RPMI7951 (cell line): ENCODE results near the gene DNHD1. TPM values are rescaled to one million over a fixed set of nuclear protein-coding genes. Genes with fewer than 3 reads are reported as not detected.
A peak's percentile ranks its signal among the peaks of the same experiment; 100 is the strongest.

Experiments used
- DNase-seq: peaks from one replicate; pipeline ENCODE4 v3.0.0-alpha.2; 2012; ENCODE audit warnings: low read depth
- total RNA-seq: library from RNA; depleted of rRNA; stranded (reverse); fragments of >200 nt; shearing (Covaris generic); gene quantifications from 2 replicates; pipeline ENCODE4 v1.2.3, GENCODE V29; 2014; rRNA removed

Gene DNHD1, protein sequence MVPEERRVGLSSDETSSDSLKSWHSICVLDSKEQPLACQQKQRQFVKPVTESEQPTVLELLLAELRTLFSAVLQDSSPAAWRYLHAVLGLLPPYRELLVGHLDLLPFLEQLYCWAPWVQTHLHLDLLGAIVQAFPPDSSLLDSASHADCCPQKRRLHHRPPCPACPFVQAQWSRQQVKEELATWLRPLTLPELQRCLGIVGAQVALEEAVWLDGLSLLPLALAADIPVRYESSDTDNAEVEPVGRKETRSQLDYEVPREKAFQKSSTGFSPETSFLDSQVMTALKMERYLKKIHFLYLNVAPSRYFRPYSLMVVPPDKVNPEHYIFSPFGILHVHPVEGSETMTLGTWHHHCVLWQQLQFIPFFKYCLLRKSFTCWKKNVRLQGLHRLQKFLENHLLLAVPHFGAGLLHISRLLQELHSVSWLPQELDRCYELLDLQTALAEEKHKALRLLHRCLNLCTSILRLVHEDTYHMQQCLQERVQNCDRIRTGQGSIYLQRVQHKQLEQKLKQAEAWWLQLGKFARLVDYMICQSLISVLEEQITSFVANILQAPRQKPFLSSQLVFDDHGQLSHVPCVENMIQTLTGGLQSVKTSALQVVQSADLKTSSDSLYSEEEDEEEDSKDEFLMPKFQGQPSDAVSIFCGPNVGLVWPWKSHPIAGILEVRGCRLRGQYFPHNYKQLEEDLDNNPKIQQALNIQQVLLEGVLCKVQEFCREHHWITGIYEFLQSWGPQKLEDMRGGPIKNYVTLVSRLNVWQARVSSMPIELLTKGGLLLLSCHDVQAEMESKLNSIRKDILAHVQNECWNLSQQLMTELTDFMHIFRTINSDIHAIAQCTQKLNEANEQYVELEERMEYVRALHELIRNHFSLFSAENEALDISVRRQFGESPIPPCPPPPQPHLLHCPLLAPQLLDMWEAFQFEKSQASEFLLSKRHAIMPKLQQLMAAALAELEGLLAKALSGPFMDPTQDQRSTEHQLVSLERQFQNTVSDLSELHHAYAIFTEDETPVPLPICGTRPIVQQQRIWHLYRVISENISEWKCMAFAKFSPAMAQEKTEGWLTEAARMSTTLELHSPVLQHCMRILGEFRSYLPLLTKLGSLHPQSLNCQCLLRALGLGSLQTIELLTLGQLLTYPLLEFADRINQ (N-terminal part only)
- 1.5 and 1.7 TPM in 2 replicates for total RNA-seq

DNA sequence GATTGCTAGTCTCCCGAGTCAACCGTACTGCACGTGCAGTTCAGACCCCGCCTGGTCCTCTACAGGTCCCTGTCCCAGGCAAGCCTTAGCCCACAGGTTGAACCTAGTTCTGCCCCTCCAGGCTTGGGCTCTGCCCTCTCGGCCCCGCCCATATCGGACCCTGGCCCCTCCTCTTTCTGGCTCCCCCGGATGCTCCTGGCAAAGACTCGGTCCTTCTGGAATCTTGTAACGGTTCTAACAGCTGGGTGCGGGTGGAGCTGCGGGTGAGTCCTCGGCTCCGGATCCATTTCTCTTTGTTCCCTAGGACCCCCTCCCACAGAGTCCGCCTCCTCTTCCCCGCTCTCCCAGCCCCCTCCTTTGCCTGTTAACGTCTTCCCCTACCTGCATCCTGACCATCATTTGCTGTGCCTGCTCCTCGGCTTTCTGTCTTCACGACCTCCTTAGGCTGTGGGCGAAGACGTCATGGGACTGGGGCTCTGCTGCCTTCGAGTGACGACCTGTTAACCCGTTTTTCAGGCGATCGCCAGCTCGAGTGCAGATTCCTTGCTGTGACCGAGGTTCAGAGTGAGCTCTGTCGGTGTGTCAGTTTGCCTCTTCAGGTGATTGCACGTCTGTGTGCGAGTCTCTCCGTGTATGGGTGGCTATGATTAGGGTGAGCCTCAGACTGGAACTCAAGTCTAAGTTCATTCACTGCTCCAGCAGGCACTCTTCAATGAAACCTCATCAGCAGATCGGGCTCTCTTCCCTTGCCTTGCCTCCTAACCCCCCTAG, at the start of gene DNHD1:
Gene DNHD1 (plus strand): TSS at position 212 of the 771 bp plus-strand sequence. CDS start 936 bp downstream, outside the sequence.
- DNase-seq: no peak

DNA sequence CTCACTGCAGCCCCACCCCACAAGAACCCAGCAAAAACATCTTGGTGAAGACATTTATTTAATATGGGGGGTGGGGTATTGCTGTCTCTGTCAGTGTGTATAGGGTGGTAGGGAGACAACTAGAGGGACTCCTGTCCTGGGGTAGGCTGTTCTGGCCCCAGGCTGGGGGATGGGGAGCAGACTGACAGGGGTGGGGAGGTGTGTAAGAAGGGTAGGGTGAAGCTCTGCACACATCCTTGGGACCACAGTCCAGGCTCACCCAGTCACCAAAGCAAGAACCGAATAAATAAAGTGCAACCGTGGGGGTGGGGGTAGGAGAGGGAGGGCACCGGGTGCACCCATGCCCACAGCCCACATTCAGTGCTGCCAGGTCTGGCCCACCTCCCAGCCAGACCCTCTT, 48.5 kb upstream of the DNHD1 start:
- DNase-seq: no peak

DNA sequence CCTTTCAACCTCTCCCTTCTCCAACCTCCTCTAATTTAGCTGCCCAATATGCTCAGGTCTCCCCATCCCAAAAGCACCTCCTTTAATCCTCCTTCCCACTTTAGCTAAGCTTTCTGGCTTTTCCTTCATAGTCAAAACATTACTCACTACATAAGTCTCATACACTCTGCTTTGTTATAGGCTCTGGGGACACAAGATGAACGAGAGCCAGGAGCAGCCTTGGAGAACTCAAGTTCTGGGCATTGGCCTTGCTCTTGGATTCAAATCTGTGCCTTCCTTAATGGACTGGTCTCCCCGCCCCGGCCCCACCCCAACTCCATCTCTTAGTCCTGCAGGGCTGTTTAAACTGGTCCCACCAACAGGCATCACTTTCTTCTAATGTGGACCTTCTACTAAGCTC, 44.9 kb upstream of the DNHD1 start:
- DNase-seq: no peak

DNA sequence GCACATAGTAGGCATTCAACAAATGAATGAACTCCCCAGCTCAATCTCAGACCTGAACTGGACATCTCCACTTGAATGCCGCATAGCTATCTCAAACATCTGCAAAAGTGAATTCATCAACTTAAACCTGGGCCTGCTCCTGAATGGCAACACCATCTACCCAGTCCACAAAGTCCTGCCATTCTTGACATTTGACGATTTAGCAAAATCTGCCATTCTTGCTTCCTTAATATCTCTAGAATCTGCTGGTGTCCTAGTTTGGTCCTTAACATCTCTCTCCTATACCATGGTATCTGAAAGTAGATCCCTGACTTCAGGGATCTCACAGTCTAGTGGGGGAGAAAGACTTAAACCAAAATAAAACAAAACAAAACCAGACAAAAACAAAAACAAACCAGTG, 43.9 kb upstream of the DNHD1 start:
- DNase-seq: no peak

DNA sequence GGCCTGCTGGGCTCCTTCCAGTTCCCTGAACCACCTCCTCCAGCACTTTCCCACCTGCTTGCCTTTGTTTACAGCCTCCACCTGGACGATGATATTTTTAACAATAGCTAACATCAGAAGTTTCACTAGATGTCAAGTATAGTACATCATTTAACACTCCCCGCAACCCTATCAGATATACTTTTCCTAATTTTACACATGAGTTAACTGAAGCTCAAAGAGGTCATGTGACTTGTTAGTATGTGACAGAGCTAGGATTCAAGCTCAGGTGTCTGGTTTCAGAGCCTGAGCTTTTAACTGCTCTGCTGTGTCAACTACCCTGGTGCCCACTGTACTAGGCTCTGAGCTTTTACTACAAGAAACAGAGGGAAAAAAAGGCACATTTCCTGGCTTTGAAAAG, 42.0 kb upstream of the DNHD1 start:
- no peak for DNase-seq

DNA sequence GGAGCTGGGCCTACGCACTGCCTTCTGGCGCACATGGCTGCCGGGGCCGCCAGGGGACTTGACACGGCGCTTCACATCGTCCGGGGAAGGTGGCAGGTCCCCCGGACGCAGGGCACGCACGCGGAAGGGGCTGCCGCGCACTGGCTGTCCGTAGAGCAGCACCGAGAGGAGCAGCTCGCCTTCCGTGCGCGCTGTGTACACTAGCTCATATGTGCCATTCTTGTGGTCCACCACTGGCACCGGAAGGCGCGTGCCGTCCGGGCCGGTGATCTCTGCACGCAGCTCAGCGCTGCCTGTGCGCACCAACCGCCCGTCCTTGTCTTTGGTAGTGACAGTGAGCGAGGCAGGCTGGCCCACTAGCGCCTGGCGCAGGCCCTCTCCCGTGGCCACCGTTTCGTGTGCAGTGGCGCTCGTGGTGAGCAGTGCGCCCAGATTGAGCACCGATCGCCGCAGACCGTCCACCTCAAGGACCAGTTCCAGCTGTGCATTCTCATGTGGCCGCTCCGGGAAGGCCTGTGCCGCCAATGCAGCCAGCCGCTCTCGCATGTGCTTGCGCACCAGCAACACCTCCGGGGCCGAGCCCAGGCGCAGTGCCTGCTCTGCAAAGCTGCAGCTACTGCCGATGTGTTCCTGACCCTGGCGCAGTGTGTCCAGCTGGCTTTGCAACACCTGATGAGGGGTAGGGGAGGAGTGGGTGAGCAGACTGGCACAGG, 40.6 kb upstream of the DNHD1 start:
- no peak for DNase-seq

DNA sequence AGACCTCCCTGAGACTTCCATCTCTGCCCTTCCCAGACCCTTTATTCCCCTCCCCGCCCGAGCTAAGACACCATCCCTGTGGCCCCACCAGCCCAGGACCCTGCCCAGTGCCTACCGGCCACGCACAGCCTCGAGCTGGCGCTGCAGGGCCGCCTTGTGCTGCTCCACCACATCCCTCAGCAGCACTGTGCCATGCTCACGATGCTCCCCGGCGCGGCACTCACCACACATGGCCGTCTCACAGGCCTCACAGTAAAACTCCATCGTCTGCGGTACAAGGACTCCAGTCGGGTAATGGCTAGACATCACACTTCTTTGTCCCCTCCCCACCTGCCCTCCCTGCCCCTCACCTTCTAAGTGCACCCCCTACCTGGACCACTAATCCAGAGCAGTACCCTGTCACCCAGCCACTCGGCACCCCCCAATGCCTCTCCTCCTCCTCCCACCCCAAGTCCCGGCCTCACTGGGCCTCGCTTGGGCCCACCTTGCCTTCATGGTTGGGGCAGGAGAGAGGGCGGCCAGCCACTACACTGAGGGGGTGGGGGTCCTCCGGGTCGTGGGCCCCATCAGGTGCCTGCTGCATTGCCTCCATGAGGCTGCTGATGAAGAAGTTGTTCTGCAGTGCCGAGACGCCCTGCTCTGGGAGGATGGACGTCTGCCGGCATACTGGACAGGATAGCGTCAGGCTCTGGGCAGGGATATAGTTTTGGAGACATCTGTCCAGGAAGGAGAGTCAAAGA, 39.3 kb upstream of the DNHD1 start:
- DNase-seq: no peak

DNA sequence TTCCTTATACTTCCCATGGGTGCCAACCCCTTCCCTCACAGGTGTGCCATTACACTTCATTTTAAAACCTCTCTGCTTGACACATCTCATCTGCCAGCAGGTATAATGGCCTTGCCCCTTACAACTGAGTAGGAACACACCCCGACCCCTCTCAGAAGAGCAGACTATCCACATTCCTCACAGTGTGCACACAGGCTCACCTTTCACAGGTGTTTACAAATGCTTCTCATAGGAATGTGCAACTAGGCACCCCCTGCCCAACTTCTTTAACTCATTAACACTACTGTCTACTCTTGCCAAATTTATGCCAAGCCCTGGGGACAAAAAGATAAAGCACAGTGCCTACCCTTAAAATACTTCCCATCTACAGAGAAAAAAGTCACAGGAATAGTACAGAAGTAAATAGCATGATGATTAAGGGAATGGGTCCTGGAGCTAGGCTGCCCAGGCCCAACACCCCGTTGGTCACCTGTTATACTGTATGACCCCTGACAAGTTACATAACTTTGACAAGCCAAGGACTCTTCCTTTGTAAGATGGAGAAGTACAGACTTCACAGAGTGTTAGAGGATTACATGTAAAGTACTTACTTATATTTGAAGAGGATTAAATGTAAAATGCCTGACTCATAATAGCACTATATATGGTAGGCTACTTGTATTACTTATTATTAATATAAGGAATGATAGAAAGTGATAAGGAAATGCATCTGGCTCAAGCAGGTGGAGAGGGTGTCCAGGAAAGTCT, 38.6 kb upstream of the DNHD1 start:
- DNase-seq: no peak

DNA sequence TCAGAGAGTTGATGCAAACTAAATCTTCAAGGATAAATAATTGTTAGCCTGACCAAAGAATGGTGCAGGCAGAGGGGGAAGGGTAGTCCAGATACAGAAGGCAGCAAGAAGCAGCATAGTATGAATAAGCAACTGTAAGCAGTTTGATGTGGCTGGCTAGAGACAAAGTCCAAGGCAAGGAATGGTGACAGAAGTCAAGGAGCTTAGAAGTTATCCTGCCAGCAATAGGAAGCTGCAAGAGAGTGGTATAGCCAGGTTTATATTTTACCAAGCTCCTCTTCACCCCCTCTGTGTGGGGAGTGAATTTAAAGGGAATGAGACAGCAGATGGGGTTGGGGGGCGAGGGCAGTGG, 38.0 kb upstream of the DNHD1 start:
- no peak for DNase-seq

DNA sequence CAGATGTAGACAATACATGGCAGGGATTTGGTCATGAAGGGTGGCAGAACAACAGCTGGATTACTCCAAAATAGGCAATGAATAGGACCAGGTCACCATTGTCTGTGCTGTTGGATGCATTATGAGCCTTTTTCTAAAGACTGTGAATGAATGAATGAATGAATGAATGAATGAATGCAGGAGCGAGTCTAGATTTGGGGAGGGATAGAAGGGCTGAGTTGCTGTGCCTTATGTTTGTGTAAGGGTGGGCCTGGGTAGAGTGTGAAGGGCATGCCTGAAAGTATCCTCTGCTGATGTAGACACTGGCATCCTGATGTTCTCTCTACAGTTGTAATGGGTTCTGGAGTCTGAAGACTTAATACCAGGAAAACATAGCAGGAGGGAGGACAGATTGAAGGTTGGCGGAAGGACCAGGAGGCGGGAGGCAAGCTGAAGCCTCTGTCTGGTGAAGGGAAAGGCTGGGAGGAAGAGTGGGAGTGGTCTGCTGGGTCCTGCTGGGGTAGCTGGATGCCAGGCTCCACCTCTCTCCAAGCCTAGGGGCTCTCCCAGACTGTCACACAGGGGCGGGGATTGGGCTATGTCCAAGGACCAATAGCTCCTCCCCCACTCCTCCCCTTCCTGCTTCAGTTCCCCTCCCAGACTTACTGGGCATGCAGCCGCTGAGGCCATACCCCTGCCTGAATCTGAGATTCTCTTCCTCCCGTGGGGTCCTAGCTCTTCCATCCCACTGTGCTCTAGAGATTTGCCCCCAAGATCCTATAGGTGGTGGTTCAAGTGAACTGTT, 28.2 kb upstream of the DNHD1 start:
- peak; percentile 76 for DNase-seq

DNA sequence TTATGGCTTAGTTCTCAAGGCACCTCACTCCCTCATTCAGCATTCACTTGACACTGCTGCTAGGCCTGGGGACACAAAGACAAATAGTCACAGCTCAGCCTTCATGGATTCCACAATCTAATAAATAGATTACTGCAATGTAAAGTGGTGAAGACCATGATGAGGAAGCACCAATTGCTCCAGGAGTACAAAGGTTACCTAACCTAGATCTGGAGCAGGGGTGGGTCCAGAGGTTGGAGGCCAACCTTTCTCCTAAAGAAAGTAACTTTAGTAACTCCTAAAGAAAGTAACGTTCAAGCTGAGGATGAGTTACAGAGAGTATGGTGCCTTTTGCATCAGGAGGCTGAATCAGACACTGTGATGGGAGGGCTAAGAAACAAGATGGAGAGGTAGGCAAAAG, 27.5 kb upstream of the DNHD1 start:
- no peak for DNase-seq

DNA sequence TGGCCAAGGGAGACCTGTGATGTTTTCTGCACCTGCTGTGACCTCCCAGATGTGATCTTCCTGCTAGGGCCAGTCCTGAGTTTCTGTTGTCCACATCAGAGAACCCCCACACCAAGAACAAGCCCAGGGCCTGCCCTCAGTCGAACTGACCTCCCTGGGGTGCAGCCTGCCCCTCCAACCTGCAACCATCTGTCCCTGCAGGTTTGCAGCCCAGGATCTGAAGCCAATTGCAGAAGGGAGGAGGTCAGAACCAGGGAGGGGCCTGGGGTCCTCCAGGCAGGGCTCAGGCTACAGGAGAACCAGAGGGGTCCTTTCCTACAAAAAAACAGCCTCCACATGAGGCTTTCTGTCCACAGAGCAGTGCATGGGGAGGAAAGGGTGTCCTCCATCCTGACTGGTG, 24.1 kb upstream of the DNHD1 start:
- no peak for DNase-seq

DNA sequence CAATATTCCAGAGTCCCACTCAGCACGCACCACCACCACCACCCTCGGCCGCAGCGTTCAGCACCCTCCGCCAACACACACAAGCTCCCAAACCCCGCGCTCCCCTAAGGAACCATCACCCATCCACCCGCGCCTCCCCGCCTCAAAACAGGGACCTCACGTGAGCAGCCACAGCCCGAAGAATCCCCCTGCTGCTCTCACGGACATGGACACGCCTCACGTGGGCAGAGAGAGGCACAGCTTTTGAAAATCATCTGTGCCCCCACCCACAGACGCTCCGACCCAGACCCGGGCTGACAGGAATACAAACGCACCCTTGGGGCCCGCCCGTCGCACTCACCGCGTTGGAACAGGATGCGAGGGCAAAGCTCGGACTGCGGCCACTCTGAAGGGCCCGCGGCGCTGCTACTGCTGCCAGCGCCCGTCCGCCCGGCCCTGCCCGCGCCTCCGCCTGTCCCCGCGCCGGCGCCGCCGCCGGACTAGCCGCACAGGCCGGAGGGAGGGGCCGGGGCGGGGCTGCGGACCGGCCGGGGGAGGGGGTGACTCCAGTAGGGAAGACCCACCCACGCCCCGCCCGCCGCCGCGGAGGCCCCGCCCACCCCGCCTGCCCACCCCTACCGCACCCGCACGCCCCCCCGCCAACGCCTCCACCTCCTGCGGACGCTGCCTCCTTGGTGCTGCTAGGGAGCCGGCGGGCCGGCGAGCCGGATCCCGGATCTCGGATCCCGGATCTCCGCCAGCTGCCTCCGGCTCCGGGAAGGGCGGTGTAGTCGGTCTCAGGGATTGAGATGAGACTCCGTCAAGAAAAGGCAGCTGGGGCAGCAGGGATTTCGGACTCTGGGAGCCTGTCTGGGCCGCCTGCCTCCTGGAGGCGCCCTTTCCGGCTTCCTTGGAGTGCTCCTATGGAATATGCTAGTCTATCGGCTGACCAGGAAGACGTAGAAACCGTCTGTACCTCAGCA, 23.3 kb upstream of the DNHD1 start, which contains the start of gene TRIM3:
Gene TRIM3 (minus strand): TSS at position 491 of the 962 bp plus-strand sequence. CDS start 8,246 bp downstream, outside the sequence.
- DNase-seq: peak; percentile 85

DNA sequence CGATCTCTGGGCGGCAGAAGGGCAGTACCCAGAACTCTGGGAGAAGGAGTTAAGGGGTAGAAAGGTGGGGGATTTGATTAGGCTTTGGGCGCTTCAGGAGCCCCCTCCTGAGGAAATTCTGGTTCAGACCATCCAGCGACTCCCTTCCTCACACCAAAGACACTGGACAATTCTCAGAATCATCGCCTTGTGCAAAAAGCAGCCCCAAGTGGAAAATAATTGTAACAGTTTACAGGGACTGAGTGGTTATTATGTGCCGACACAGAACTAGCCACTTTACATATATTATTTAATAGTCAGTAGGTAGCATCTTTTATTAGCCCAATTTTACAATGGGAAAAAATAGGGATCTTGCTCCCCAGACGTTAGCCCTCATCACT, 22.7 kb upstream of the DNHD1 start:
- no peak for DNase-seq

DNA sequence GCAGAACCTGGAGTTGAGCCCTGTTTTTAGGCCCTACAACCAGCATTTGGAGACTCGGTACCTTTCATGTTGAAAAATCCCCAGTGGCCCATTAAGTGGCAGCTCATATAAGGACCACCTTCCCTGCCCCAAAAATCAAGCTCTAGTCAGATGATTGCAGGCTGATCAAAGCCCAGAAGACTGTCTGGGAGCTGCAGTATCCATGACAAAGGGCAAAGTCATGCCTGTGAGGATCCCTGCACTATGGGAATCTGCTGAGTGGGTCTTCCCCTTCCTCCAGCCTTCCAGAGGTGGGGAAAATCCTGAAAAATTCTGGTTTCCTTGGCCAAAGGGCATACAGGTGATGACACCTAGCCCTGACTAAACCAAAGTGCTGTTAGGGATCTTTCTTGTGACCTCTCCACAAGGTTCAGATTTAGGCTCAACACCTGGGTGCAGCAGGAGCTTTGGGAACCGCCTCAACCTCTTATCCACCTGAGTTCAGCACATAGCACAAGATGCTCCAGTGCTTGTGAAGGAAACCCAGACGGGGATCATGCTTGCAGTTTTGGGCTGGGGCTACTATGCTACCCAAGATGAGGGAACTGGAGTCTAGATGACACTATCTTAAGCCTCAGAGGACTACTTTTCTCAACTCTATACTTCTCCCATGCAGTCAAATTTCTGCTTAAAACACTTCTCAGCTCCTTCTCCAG, 22.1 kb upstream of the DNHD1 start:
- DNase-seq: no peak

DNA sequence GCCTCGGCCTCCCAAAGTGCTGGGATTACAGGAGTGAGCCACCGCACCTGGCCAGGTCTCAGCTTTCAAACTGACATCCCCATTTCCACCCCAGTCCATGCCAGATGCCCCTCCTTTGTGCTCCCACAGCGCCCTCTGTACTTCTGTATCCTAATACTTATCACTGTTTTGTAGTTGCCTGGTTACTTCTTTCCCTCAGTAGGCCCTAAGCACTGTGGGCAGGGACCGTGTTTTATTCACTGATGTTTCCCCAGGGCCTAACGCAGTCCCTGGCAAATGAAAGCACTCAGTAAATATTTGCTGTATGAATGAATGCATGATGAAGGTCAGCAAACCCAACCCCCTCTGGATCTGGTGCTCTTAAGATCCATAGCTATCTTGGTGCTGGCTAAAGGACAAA, 21.1 kb upstream of the DNHD1 start:
- no peak for DNase-seq

DNA sequence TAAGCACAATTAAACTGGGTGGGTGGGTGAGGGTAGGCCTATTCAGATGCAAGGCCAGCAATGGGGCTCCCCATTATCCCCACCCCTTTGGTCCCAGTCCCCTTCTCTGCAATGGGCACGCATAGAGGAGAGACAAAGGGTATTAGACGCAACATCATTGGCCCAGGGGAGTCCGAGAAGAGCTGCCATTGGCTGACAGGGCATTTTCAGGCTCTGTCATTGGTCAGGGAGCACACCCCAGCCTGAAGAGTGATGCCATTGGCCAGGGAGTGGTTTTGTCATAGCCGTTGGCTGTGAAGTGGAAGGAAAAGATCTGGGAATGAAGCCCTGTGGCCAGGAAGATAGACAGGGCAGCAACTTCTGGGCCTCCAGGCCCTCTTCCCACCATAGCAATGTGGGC, 20.5 kb upstream of the DNHD1 start:
- DNase-seq: no peak
